NT2/D1 (cell line): ENCODE data around the gene BCKDHA.

Experiments
- SUZ12 ChIP-seq: IDR thresholded peaks from 2 replicates; pipeline ENCODE4 v1.6.1; 2011; ENCODE audit not compliant: insufficient read length, insufficient read depth; ENCODE audit errors: extremely low read depth
- YY1 ChIP-seq: IDR thresholded peaks from 2 replicates; pipeline ENCODE4 v1.6.1; 2011; ENCODE audit not compliant: insufficient read length, insufficient read depth
- ZNF274 ChIP-seq: IDR thresholded peaks from 2 replicates; pipeline ENCODE4 v1.6.1; 2011; ENCODE audit warnings: mild to moderate bottlenecking, low read depth, low read length

GRCh38 chr19:41401483-41401882 is 3.9 kb downstream of the BCKDHA start:
- no peak for TF ChIP-seq YY1
- TF ChIP-seq ZNF274: no peak
- TF ChIP-seq SUZ12: no peak
